ENCODE measurements around the gene HPS4. TPM values are rescaled to one million over a fixed set of nuclear protein-coding genes. Genes with fewer than 3 reads are reported as not detected.

HPS4 gene
- total and polyA plus RNA-seq, 4 donors: 5.4 to 26.2 (median 12.6) TPM

DNA sequence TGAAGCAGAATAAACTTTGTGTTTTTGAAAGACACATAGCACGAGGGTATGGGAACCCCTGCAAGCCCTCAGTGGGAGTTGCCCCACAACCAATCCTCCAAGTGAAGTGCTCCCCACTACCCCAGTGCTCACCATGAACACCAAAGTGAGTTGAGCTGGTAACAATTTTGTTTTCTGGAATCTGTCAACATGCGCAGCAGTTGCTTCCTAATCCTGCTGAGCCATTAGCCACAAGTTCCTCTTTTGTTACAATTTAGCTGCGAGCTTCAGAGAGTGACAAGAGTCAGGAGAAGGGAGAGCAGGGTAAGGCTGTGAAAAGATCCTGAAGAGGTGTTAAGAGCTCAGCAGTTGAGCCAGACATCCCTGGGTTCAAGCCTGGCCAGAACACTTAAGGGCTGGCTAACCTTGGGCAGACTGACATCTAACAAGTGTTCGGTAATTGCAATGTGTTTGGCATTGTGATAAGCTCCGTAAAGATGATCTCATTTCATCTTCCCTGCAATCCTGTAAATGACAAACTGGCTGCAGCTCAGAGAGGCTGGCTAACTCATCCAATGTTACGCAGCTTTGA lies 78.6 kb downstream of the HPS4 start:
- peaks cover 0 to 5% (median 3%) of the 10 kb centered on the region in 4 donors for H3K27me3 ChIP-seq (ENCODE audit: control insufficient read depth in 4 of 4, insufficient read depth in 4 of 4, low read length in 3 of 4)
- no peaks in the 10 kb centered on the region for H3K36me3 ChIP-seq (ENCODE audit: control insufficient read depth in 4 of 4, insufficient read depth in 3 of 4, low read depth in 1 of 4, low read length in 3 of 4)
- DNase-seq (ENCODE audit: low spot score): no peak
- no peak overlapping the region for H3K9ac ChIP-seq (ENCODE audit: low read depth in 1 of 2, low read length in 2 of 2)
- no peak overlapping the region for H3K4me3 ChIP-seq (ENCODE audit: low read depth in 1 of 3, low read length in 3 of 3)
- no peak overlapping the region for H3K27ac ChIP-seq (ENCODE audit: low read depth in 1 of 2, low read length in 2 of 2)
- WGBS: 31% methylated on average over 6 of the region's 6 CpGs
- no peaks in the 10 kb centered on the region for H3K4me1 ChIP-seq (ENCODE audit: control insufficient read depth in 4 of 4, insufficient read depth in 4 of 4, low read length in 3 of 4)
- no peaks in the 10 kb centered on the region for H3K9me3 ChIP-seq (ENCODE audit: control insufficient read depth in 4 of 4, low read length in 3 of 4)
- TF ChIP-seq, protein P1, sequence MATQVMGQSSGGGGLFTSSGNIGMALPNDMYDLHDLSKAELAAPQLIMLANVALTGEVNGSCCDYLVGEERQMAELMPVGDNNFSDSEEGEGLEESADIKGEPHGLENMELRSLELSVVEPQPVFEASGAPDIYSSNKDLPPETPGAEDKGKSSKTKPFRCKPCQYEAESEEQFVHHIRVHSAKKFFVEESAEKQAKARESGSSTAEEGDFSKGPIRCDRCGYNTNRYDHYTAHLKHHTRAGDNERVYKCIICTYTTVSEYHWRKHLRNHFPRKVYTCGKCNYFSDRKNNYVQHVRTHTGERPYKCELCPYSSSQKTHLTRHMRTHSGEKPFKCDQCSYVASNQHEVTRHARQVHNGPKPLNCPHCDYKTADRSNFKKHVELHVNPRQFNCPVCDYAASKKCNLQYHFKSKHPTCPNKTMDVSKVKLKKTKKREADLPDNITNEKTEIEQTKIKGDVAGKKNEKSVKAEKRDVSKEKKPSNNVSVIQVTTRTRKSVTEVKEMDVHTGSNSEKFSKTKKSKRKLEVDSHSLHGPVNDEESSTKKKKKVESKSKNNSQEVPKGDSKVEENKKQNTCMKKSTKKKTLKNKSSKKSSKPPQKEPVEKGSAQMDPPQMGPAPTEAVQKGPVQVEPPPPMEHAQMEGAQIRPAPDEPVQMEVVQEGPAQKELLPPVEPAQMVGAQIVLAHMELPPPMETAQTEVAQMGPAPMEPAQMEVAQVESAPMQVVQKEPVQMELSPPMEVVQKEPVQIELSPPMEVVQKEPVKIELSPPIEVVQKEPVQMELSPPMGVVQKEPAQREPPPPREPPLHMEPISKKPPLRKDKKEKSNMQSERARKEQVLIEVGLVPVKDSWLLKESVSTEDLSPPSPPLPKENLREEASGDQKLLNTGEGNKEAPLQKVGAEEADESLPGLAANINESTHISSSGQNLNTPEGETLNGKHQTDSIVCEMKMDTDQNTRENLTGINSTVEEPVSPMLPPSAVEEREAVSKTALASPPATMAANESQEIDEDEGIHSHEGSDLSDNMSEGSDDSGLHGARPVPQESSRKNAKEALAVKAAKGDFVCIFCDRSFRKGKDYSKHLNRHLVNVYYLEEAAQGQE (IDR thresholded peaks at IDR 0.05): no peak
- TF ChIP-seq RAD21 (IDR thresholded peaks at IDR 0.05): no peak
- no peak for TF ChIP-seq RXRA (IDR thresholded peaks at IDR 0.05)
- TF ChIP-seq, protein P2, sequence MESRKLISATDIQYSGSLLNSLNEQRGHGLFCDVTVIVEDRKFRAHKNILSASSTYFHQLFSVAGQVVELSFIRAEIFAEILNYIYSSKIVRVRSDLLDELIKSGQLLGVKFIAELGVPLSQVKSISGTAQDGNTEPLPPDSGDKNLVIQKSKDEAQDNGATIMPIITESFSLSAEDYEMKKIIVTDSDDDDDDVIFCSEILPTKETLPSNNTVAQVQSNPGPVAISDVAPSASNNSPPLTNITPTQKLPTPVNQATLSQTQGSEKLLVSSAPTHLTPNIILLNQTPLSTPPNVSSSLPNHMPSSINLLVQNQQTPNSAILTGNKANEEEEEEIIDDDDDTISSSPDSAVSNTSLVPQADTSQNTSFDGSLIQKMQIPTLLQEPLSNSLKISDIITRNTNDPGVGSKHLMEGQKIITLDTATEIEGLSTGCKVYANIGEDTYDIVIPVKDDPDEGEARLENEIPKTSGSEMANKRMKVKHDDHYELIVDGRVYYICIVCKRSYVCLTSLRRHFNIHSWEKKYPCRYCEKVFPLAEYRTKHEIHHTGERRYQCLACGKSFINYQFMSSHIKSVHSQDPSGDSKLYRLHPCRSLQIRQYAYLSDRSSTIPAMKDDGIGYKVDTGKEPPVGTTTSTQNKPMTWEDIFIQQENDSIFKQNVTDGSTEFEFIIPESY (IDR thresholded peaks at IDR 0.05): no peak
- no peak for TF ChIP-seq YY1 (IDR thresholded peaks at IDR 0.05)
- TF ChIP-seq SP1 (IDR thresholded peaks at IDR 0.05): no peak
- no peak for TF ChIP-seq TAF1 (conservative IDR thresholded peaks at IDR 0.05)
- no peak for TF ChIP-seq EGR1 (IDR thresholded peaks at IDR 0.05; ENCODE audit: low read depth in 2 of 2)
- no peak for TF ChIP-seq NR2F2 (IDR thresholded peaks at IDR 0.05)
- TF ChIP-seq, protein P3, sequence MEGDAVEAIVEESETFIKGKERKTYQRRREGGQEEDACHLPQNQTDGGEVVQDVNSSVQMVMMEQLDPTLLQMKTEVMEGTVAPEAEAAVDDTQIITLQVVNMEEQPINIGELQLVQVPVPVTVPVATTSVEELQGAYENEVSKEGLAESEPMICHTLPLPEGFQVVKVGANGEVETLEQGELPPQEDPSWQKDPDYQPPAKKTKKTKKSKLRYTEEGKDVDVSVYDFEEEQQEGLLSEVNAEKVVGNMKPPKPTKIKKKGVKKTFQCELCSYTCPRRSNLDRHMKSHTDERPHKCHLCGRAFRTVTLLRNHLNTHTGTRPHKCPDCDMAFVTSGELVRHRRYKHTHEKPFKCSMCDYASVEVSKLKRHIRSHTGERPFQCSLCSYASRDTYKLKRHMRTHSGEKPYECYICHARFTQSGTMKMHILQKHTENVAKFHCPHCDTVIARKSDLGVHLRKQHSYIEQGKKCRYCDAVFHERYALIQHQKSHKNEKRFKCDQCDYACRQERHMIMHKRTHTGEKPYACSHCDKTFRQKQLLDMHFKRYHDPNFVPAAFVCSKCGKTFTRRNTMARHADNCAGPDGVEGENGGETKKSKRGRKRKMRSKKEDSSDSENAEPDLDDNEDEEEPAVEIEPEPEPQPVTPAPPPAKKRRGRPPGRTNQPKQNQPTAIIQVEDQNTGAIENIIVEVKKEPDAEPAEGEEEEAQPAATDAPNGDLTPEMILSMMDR (IDR thresholded peaks at IDR 0.05; ENCODE audit: low read depth, low read length, missing input control): no peak
- TF ChIP-seq HNF4G (IDR thresholded peaks at IDR 0.05): no peak
- TF ChIP-seq JUND (IDR thresholded peaks at IDR 0.05): no peak
- TF ChIP-seq FOXA1 (IDR thresholded peaks at IDR 0.05): no peak
- TF ChIP-seq HNF4A (conservative IDR thresholded peaks at IDR 0.05): no peak

DNA sequence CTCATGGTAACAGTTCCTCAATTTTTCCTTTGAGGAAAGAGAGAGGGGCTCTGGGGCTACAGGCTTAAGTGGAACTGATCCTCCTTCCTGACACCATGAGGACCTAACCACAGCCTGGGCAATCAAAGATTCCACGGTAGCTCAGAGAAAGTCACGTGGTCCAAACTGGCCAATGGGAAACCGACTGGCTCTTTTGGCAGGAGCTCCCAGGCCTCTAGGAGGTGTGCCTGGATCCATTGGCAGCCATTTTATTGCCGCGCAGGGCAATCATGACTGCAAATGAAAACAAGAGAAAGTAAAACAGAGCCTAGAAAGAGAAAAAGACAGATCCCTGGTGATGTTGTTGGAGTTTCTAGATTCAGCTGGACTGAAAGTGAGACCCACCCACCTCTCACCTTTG lies 81.9 kb downstream of the HPS4 start:
- 79% methylated on average over 5 of the region's 5 CpGs for WGBS
- no peak for TF ChIP-seq TAF1 (conservative IDR thresholded peaks at IDR 0.05)
- TF ChIP-seq, protein P3 (IDR thresholded peaks at IDR 0.05; ENCODE audit: low read depth, low read length, missing input control): no peak
- TF ChIP-seq SP1 (IDR thresholded peaks at IDR 0.05): no peak
- no peak for TF ChIP-seq YY1 (IDR thresholded peaks at IDR 0.05)
- no peak for TF ChIP-seq FOXA2 (IDR thresholded peaks at IDR 0.05)
- TF ChIP-seq RAD21 (IDR thresholded peaks at IDR 0.05): no peak
- TF ChIP-seq, protein P1 (IDR thresholded peaks at IDR 0.05): no peak
- TF ChIP-seq HNF4G (IDR thresholded peaks at IDR 0.05): no peak
- TF ChIP-seq EGR1 (IDR thresholded peaks at IDR 0.05; ENCODE audit: low read depth in 2 of 2): no peak
- TF ChIP-seq FOXA1 (IDR thresholded peaks at IDR 0.05): no peak
- TF ChIP-seq, protein P2 (IDR thresholded peaks at IDR 0.05): no peak
- TF ChIP-seq RXRA (IDR thresholded peaks at IDR 0.05): no peak

More for the DNA sequence above, 81.9 kb downstream of the HPS4 start:
- Histone ChIP-seq H3K4me3 (ENCODE audit: low read depth in 1 of 3, low read length in 3 of 3) (no peak overlapping the region), H3K27me3 (ENCODE audit: control insufficient read depth in 4 of 4, insufficient read depth in 4 of 4, low read length in 3 of 4) (peaks cover 0 to 4% (median under 1%) of the 10 kb centered on the region in 4 donors), H3K4me1 (ENCODE audit: control insufficient read depth in 4 of 4, insufficient read depth in 4 of 4, low read length in 3 of 4) (no peaks in the 10 kb centered on the region), H3K27ac (ENCODE audit: low read depth in 1 of 2, low read length in 2 of 2) (no peak overlapping the region), H3K9me3 (ENCODE audit: control insufficient read depth in 4 of 4, low read length in 3 of 4) (no peaks in the 10 kb centered on the region), H3K9ac (ENCODE audit: low read depth in 1 of 2, low read length in 2 of 2) (no peak overlapping the region), H3K36me3 (ENCODE audit: control insufficient read depth in 4 of 4, insufficient read depth in 3 of 4, low read depth in 1 of 4, low read length in 3 of 4) (no peaks in the 10 kb centered on the region)
- no peak for DNase-seq (ENCODE audit: low spot score)
